Stimulated activated CD8-positive, alpha-beta memory T cell treated with anti-CD3 and anti-CD28 coated beads, Interleukin-7, amount 100 ng/mL, for 4 hours (primary cell): ENCODE results near the gene BRD3.
"Not testable (repeated sequence)": the region's sequence is repeated elsewhere in the genome, so short reads cannot be mapped to it uniquely, and the experiment has no call there.

Experiments used
- DNase-seq, 2 donors: peaks; one replicate each; pipeline ENCODE4 v3.0.0-alpha.2; 2020; ENCODE audit warnings: low read depth in 2 of 2

The BRD3 gene

GRCh38 chr9:134067904-134068743 is at the start of gene BRD3:
Gene BRD3, minus strand, starts transcription at chr9:134068026. Its CDS starts 14,549 bp downstream, at chr9:134053477.
- DNase-seq, result peak; percentile 54 to 83

GRCh38 chr9:134112561-134112960 is 44.7 kb upstream of the BRD3 start:
- no peak for DNase-seq

- no peak for DNase-seq
Measured at GRCh38 chr9:134111064-134111463, 43.2 kb upstream of the BRD3 start.

GRCh38 chr9:134103391-134103998 is 35.7 kb upstream of the BRD3 start:
- no peak for DNase-seq

GRCh38 chr9:134101623-134102149 is 33.9 kb upstream of the BRD3 start:
- DNase-seq, result no peak

GRCh38 chr9:134101133-134101532 is 33.3 kb upstream of the BRD3 start:
- DNase-seq, result not testable (repeated sequence)

- no peak for DNase-seq
Measured at GRCh38 chr9:134100040-134100439, 32.2 kb upstream of the BRD3 start.

- DNase-seq, result peak; percentile 8 to 12
Measured at GRCh38 chr9:134099123-134099761, 31.4 kb upstream of the BRD3 start.

GRCh38 chr9:134089972-134090371 is 22.1 kb upstream of the BRD3 start:
- DNase-seq, result no peak

- no peak for DNase-seq
Measured at GRCh38 chr9:134088063-134088725, 20.4 kb upstream of the BRD3 start.

- DNase-seq, result no peak
Measured at GRCh38 chr9:134085674-134086073, 17.8 kb upstream of the BRD3 start.

- DNase-seq, result no peak
Measured at GRCh38 chr9:134083451-134083850, 15.6 kb upstream of the BRD3 start.

GRCh38 chr9:134076644-134077043 is 8.8 kb upstream of the BRD3 start:
- no peak for DNase-seq

- DNase-seq, result not testable (repeated sequence)
Measured at GRCh38 chr9:134075689-134076088, 7.9 kb upstream of the BRD3 start.

GRCh38 chr9:134073500-134073899 is 5.7 kb upstream of the BRD3 start:
- DNase-seq, result no peak

GRCh38 chr9:134072683-134073082 is 4.9 kb upstream of the BRD3 start:
- DNase-seq, result not testable (repeated sequence)

GRCh38 chr9:134071149-134071548 is 3.3 kb upstream of the BRD3 start:
- DNase-seq, result no peak

- DNase-seq, result no peak
Measured at GRCh38 chr9:134069480-134070399, 1.9 kb upstream of the BRD3 start.

GRCh38 chr9:134068744-134069479 is 1.1 kb upstream of the BRD3 start:
- DNase-seq, result no peak
